NCI-H2029 treated with DMSO at 0.1 percent for 48 hours (cell line): ENCODE measurements around the gene GPSM1.

ENCODE experiments used
- DNase-seq: peaks from one replicate; lab custom pipeline; 2025; lab: John Stamatoyannopoulos, UW

The GPSM1 gene

DNA sequence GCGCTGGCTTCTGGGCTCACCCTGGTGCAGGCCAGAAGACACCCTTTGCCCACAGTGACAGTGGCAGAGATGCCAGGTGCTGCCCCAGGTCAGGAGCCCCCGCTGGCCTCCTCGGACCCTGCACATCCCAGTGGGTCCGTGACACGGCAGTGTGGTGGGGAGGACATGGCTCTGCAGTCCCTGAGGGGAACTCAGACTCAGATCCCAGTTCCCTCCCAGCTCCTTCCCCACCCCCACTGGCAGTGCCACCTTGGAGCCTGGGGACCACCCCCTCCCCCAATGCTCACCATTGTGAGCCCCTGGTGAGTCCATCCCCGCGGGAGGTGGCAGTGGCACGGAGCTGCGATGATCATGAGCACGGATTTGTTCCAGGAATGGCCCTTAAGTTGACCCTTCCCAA, 22.9 kb upstream of the GPSM1 start:
- no peak for DNase-seq

- DNase-seq, result no peak
These were observed 22.4 kb upstream of the GPSM1 start for GRCh38 chr9:136304981-136305380.

- DNase-seq, result no peak
These were observed 21.5 kb upstream of the GPSM1 start for GRCh38 chr9:136305804-136306203.

DNA sequence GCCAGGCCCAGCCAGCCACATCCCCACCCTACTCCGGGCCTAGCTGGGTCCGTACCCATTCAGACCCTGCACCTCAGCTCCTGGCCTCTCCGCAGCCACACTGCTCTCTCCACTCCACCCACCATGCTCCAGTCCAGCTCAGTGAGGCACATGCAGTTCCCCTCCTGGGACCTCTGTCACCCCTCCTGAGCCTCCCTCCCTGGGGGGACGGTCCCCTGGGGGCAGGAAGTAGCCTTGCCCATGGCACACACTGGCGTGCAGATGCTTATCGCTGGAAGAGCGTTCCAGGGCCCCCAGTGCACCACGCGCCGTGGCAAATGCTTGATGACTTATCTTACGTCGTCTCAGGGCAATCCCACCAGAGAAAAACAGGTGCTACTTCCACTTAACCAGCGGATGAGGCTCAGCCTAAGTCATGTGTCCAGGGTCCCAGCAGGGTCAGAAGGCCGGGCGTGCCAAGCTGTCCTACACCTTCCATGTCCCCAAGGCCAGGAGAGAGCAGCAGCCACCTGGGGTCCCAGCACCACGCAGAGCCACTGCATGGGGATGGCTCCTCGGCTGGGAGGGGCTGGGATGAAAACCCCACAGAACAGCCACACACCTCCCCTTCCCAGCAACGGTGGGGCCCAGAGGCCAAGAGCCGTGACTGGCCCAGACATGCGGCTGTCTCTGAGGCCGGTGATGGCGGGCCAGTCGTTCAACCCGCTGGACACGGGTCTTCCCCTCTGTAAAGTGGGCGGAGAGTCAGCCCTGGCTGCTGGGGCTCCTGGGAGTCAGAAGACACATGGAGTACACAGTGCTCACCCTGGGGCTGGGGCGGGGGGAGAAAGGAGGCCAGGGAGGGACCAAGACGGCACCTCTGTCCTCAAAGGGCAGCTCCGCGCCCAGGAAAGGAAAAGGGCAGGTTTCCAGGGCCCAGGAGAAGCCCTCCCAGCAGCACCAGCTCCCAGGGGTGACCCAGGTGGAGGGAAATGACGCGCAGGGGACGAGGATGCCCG, 20.8 kb upstream of the GPSM1 start:
- DNase-seq, result no peak

DNA sequence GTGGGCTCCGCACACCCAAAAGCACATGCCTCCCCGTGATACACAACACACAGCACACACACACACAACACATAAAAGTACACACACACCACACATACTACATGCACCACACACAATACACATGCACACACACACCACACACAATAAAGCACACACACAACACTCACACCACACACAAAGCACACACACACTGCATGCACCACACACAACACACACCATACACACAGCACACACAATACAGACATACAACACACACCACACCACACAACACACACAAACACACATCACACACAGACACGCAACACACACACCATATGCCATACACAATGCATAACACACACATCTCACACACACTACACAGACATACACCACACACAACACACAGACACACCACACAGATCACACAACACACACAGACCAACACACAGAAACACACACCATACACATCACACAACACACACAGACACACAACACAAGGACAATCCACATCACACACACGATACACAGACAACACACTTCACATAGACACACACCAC, 20.1 kb upstream of the GPSM1 start:
- no peak for DNase-seq

DNA sequence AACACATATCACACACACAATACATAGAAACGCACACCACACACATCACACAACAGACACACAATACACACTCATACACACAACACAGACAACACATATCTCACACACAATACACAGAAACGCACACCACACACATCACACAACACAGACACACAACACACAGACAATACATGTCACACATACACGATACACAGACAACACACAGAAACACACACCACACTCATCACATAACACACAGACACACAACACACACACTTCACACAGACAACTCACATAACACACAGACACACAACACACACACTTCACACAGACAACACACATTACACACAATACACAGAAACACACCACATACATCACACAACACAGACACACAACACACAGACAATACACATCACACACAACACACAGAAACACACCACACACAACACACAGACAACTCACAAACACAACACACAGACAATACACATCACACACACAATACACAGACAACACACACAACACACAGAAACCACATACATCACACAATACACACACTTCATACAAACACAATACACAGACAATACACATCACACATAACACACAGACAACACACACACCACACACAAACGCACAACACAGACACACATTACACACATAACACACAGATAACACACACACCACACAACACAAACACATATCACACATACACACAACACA, 19.2 kb upstream of the GPSM1 start:
- DNase-seq, result no peak

- DNase-seq, result no peak
These were observed 18.7 kb upstream of the GPSM1 start for GRCh38 chr9:136308702-136309053.

GRCh38 chr9:136309101-136309801, 18.1 kb upstream of the GPSM1 start:
- DNase-seq, result no peak

- no peak for DNase-seq
These were observed 17.5 kb upstream of the GPSM1 start for GRCh38 chr9:136309806-136310220.

DNA sequence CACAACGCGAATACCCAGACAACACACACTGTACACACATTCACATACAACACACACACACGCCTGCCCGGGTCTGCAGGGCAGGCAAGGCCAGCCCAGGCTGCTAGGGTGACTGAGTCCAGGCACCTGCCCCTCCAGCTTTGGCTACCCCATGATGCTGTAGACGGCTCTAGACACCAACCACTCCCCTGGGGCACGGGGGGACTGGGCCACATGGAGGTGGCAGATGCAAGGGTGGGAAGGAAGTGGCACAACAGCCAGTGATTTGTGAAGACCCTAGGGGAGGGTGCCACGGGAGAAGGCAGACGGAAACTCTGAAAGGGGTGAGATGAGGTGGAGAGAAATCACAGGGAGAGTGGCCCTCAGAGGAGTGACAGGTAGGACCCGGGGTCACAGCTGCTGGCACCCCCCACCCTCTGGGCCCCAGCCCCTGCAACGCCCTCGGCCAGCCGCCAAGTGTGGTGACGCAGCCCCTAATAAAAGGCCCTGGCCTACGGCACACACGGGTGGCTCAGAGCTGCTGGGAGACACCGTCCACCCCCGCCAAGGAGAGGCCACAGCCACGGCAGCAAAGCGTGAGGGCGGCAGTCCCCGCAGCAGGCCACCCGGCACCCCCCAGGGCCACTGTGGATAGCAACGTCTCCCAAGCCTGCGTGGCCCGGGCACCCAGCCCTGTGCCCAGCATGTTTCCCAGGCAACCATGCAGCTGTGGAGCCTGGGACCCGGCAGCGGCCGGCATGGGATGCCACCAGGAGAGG, 16.9 kb upstream of the GPSM1 start:
- no peak for DNase-seq

DNA sequence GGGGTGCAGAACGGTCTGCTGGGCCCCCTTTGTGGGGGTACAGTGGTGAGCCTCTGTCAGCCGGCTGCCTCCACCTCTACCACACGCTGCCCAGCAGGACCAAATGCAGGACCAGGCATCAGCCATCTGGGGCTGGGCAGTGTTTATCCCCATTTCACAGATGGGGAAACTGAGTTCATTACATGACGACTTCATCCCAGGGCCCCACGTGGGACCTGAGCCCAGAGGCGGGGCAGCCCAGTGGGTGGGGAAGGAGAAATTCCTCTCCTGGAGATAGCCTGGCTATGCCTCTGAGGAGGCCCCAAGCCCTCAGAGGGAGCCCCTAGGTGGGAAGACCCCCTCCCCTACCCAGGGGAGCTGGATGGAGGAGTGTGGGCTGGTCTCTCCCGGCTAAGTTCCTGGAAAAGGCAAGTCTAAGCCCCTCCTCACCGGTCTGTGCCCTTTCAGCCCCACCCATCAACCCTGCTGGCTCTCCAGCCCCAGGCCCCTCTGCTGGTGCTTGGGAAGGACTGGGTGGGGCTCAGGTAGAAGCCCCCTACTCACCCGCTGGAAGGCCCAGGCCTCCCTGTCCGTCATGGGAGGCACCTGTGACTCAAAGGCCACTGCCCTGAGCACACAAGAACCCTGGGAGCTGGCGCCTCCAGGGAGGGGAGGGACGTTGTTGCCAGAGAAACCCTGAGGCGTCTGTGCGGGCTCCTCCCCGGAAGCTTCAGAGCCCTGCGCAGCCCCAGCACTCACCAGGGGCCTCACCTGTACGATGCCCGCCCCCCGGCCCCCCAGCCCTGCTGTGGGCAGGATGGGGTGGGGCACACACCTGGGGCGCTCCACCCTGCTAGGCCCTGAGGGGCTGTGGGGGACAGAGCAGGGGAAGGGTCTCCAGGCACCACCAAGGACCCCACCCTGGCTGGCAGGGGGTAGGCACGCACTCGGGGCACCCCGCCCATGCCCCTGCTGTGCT, 16.0 kb upstream of the GPSM1 start:
- DNase-seq, result no peak

DNA sequence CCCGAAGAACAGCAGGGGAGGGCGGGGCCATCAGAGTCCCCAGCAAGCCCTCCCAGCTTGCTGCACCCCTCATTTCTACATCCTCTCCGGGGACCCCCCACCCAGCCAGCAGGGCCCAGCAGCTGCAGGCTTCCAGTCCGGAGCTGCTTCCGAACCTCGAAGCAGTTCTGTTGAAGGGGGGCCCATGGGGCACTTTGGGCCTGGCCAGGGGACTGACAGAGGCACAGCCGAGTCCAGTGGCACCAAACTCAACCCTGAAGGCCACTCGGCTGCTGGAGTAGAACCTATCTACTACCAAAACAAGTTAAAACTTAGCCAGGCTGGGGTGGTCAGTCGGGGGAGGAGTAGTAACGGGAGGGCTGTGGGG, 15.3 kb upstream of the GPSM1 start:
- DNase-seq, result no peak

- no peak for DNase-seq
These were observed 14.9 kb upstream of the GPSM1 start for GRCh38 chr9:136312436-136312835.

DNA sequence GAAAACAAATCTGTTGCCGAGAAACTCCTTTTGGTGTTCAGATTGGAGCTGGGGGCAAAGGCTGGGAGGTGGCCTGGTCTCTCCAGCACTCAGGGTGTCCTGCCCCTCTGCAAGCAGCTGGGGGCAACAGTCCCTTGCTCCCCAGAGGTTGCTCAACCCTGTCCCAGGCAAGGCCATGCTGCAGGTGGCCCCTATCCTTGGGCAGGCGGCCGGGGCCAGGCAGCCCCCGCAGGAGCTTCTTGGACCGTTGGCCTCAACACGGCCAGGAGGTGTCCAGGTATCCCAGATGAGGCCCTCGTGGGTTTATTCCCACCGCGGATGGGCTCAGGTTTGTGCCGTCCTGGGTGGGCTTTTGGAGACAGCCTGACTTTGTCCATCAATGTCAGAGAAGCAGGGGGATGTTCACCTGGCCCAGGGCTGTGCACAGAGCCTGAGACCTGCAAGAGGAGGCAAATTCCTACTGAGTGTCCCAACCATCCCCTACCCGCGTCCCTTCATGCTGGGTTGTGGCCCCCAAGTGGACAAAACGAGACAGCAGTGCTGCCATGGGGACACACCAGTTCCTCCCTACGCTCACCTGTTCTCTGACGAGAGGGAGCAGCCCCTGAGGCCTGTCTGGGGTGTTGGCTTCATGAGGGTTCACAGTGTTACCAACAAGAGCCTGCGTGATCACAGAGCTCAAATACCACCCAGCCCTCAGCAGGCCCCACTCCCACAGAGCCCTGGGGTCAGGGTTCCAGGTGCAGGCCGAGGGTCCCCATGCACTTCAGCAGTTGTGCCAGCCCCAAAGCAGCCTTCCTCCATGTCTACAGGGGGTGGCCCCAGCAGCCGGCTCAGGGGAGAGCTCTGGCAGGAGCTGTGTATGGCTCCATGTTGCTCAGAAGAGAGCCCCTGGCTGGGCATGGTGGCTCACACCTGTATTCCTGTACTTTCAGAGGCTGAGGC, 14.0 kb upstream of the GPSM1 start:
- no peak for DNase-seq

- DNase-seq, result no peak
These were observed 13.3 kb upstream of the GPSM1 start for GRCh38 chr9:136314056-136314416.

DNA sequence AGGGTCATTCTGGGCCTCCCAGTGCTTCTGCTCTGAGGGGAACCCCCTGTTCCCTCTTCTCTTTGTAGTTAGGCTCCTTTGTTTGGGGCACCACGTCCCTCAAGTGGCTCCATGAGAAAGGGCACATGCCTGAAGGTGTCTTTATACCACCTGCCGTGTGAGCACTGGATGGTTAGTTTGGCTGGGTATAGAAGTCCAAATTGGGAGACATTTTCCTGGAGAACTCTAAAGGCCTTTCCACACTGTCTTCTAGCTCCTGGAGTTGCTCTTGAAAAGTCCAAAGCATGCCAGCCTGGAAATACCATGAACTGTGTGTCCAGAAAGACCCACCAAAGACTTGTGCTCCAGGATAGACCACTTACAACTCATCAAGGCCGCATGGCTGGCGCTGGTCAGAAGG, 12.4 kb upstream of the GPSM1 start:
- no peak for DNase-seq

GRCh38 chr9:136316271-136316751, 11.0 kb upstream of the GPSM1 start:
- DNase-seq, result no peak

DNA sequence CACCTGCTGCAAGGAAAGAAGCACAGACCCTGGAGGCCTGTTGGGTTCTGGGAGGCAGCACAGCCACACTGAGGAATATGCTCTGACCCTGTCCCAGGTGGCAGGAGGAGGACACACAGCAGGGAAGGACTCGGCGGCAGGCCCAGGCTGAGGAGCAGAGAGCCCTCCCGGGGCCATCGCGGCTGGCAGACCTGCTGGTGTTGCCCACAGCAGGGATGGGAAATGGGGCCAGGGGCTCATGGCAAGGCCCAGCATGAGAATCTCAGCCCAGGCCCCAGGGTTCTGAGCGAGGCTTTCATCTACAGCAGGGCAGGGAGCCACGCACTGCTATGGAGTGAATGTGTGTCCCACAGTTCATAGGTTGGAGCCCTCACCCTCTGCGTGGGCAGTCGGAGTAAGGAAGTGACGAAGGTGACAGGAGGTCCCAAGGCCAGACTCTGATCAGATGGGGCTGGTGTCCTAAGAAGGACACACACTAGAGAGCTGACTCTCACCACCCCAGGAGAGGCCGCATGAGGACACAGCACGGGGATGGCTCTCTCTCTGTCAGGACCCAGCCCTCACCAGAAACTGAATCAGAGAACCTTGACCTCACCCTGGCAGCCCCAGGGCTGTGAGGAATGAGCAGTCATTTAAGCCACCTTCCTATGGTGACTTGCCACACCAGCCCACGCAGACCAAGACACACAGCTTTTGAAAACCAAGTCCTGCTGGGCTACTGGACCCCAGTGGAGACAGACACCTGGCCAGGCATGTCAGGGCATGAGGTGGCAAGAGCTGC, 10.3 kb upstream of the GPSM1 start:
- DNase-seq, result no peak

DNA sequence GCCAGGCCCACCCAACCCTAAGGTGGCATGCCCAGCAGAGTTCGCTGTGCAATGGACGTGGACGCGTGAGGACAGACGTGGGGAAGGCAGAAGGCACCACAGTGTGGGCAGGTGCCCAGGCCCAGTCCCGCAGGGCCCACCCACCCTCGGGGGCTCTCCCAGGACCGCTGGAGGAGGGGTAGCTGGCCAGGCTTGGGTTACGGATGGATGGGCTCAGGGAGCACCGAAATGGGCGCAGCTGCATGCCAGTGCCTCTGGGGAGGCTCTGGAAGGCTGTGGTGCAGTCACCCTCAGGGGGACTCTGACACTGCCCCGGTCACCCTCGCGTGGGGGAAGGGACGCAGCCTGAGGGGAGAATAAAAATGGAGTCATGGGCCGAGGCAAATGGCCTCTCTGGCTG, 9.6 kb upstream of the GPSM1 start:
- no peak for DNase-seq
